ENCODE results near the gene ETV1.

The ETV1 gene

DNA sequence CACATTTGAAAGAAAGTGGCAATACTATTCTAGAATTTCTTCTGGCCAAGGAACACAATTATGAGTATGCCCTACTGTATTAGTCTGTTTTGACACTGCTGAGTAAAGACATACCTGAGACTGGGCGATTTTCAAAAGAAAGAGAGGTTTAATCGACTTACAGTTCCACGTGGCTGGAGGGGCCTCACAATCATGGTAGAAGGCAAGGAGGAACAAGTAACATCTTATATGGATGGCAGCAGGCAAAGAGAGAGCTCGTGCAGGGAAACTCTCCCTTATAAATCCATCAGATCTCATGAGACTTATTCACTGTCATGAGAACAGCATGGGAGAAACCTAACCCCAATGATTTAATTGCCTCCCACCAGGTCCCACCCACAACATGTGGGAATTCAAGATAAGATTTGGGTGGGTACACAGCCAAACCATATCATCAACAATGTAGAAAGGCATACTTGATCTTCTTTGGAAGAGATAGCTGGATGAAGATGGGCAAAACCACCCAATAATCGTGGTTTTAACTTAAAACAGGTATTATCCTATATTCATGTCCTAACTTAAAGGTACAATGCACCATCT lies 113.9 kb downstream of the ETV1 start:
- DNase-seq = no peak

GRCh38 chr7:13874783-13875182 lies 114.7 kb downstream of the ETV1 start:
- no peak for DNase-seq

GRCh38 chr7:13872709-13873108 lies 116.8 kb downstream of the ETV1 start:
- DNase-seq = no peak

- DNase-seq = no peak
These were observed 118.5 kb downstream of the ETV1 start for GRCh38 chr7:13871008-13871407.

GRCh38 chr7:13860734-13861133 lies 128.7 kb downstream of the ETV1 start:
- DNase-seq = no peak

DNA sequence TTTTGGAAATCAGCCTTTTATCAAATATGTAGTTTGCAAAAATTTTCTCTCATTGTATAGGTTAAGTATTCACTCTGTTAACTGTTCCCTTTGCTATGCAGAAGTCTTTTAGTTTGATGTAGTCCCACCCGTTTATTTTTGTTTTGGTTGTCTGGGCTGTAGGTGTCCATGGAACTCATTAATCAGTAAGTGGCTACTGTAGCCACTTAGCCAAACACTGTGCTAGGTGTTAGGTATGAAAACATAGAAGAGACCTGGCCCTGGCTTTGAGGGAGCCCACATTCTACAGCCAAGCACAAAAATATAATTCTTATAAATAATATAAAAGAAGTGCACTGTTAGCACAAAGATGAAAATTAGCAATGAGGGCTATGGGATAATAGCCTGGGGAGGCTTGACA lies 133.5 kb downstream of the ETV1 start:
- DNase-seq = no peak

DNA sequence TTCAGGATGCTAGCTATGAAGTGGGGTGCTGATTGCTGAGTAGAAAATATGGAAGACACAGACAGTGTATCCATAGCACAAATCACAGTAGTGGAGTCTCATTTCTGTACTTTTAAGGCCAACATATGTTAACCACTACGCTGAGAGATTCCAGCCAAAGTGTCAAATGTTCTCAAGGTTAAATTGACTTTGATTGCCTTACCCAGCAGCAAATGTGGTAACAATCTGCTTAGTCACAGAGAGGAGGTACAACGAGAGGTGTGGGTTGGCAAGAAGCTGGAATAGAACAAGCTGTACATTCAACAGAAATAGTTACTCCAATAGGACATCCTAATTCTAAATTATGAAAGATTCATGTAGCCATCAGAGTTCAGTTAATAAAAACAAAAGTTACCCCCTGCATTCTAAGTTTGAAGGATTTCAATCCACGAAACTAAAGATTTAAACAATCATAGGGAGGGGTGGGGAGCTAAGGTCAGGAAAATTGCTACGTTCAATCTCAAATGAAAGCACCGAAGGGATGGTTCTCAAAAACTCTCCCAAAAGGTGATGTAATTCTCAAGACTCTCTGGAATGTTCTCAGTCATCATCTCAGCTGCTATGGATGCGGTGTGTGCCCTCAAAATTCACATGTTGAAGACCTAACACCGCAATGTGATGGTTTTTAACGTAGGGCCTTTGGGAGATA lies 137.0 kb downstream of the ETV1 start:
- DNase-seq = no peak

- no peak for DNase-seq
These were observed 137.7 kb downstream of the ETV1 start for GRCh38 chr7:13851736-13852135.

DNA sequence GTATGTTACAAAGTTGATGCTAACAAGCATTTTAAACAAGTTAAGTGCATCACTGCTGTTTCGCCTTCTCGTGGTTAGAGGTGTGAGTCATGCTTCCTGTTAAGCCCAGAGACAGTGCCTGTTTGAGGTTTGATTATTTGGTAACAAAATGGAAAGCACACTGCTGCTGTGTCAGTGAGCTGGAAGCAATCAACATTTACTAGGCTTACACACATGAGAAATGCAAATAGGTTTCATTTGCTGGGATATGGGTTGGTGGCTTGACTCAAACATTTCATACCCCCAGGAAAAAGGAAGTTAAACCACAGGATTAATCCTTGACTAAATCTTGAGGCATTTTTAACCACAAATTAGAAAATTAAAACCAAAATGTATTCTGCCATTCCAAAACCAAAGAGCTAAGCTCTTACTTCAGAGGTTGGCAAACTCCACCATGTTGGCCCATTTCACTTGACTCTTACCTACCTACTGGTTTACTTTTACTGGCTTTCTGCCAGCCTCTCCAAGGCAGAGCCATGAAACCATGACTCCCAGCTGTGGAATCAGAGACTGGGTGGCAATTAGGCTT lies 139.2 kb downstream of the ETV1 start:
- peak; percentile 79 for DNase-seq

DNA sequence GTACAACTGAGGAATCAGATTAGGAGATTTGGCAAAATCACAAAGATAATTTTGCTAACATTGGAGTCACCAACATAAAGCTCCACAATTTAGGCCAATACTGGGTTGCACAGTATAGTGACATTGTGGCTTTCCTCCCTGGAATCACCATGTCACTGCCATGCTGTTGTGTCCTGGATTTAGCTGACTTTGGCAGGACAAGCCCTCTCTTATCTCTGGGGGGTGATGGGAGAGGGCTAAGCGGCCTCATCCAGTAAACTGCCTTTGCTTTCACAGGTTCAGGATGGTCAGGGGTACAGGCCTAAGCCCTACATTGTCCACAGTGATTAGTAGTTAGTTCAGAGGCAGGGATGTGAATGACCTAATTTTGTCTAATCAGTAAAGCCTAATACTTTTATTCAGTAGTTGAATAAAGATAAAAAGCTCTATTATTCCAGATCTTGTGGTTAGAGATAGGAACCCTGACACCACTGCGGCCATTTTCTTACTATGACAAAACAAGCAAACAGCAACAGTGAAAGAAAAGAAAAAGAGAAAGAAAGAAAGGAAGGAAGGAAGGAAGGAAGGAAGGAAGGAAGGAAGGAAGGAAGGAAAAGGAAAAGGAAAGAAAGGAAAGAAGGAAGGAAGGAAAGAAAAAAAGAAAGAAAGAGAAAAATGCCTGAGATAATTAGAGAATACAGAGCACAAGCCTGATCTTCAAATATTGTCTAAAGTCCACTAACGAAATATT lies 140.1 kb downstream of the ETV1 start:
- DNase-seq = no peak

GRCh38 chr7:13848681-13849131 lies 140.8 kb downstream of the ETV1 start:
- no peak for DNase-seq

GRCh38 chr7:13846386-13846785 lies 143.1 kb downstream of the ETV1 start:
- no peak for DNase-seq

DNA sequence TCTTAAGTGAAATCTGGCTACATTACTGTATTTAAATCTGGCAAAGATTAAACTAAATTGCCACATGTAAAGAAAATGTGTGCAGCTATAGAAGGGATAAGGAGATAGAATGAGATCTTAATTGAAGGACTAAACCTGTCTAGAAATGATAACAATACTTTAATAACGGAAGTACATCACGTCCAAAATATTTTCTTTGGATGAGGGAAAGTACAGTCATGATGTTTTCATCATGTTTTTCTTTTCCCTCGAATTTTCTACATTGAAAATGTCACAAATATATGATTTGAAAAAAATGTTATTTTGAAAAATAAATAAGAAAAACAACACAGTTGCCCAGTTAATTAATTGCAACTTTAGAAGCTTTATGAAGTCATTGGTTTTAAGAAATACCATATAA lies 143.9 kb downstream of the ETV1 start:
- no peak for DNase-seq

DNA sequence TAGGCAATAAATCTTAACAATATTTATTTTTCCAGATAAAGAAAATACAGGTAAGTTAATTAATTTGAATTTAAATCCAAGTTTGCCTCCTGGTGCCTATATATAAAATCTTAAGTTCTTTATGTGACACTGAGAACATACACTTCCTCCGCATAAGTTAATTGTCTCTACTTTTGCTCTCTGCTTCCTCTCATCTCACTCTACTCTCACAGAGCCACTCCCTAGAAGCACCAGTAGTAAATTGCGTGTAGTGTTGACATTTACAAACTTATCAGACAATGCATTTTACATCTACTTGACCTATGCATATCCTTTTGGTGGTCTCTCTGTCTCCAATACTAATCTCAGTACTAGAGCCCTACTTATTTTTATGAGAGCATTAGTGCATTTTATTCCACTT lies 144.5 kb downstream of the ETV1 start:
- no peak for DNase-seq

DNA sequence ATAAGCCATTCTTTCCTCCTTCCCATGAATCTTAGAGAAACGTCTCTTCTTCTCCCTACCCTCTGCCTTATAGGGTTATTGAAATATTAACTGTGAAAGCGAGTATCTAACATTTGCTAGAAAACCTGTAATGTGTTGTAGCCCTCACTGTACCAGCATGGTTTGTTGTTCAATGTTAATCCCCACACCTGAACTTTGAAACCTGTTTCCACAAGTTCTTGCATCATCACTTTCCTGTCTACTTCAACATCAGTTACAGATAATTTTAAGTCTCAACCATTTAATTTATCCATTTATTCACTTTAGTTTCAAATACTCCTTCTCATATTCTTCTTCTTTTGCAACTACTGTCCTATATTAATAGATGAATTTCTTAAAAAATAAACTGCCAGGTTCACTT lies 148.2 kb downstream of the ETV1 start:
- no peak for DNase-seq
